ENCODE results near the gene B4GALT7. TPM values are rescaled to one million over a fixed set of nuclear protein-coding genes. Genes with fewer than 3 reads are reported as not detected.

B4GALT7 gene
- total RNA-seq, 1 experiment from 2014 or later: 15.0 TPM

DNA sequence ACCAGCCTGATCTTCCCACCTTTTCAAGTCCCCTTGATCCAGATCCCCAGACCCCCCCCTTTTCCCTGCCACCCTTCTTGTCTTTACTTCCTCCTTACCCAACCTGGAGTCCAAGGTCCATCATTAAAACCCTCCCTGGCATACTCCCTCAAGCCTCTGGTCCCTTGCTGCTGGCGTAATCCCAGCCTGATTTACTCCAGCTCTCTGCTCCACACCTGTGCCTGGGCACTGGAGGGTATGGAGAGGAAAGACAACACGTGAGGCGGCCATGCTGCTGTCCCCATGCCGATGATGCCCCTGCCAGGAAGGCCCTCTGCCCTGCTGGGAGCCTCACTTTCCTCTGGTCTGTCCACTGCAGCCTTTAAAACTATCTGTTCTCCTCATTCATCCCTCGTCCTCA lies 5.1 kb downstream of the B4GALT7 start:
- ChIA-PET CTCF (no interaction called here), POLR2A (ENCODE audit: low non-redundant PET) (no interaction called here)
- no peaks in the 10 kb centered on the region for H3K27me3 ChIP-seq (replicated peaks; ENCODE audit: insufficient read depth, low read depth, low read length, poor library complexity)
- H3K27ac ChIP-seq (ENCODE audit: low read depth, low read length, poor library complexity, severe bottlenecking): no peak overlapping the region
- no peaks in the 10 kb centered on the region for H3K36me3 ChIP-seq (ENCODE audit: insufficient read depth, low read length, poor library complexity, severe bottlenecking)
- H3K4me3 ChIP-seq (ENCODE audit: low read depth, low read length, poor library complexity, severe bottlenecking): no peak overlapping the region
- DNase-seq (ENCODE audit: low spot score): no peak
- intact Hi-C loops (cut with micrococcal nuclease; ENCODE audit: unreplicated experiment): no loop called here
- H3K4me1 ChIP-seq (ENCODE audit: insufficient read depth, low read length, poor library complexity, severe bottlenecking): peaks cover 10% of the 10 kb centered on the region
- no TSS peak for BruUV-seq (replicated peaks)
- TF ChIP-seq, protein P1, sequence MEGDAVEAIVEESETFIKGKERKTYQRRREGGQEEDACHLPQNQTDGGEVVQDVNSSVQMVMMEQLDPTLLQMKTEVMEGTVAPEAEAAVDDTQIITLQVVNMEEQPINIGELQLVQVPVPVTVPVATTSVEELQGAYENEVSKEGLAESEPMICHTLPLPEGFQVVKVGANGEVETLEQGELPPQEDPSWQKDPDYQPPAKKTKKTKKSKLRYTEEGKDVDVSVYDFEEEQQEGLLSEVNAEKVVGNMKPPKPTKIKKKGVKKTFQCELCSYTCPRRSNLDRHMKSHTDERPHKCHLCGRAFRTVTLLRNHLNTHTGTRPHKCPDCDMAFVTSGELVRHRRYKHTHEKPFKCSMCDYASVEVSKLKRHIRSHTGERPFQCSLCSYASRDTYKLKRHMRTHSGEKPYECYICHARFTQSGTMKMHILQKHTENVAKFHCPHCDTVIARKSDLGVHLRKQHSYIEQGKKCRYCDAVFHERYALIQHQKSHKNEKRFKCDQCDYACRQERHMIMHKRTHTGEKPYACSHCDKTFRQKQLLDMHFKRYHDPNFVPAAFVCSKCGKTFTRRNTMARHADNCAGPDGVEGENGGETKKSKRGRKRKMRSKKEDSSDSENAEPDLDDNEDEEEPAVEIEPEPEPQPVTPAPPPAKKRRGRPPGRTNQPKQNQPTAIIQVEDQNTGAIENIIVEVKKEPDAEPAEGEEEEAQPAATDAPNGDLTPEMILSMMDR (conservative IDR thresholded peaks at IDR 0.05; ENCODE audit: low read depth, low read length): no peak
- TF ChIP-seq EZH2 (IDR thresholded peaks at IDR 0.05; ENCODE audit: borderline replicate concordance, low read depth, low read length, poor library complexity, severe bottlenecking): no peak
- H3K9me3 ChIP-seq (ENCODE audit: low read depth, low read length, poor library complexity, severe bottlenecking): no peaks in the 10 kb centered on the region

DNA sequence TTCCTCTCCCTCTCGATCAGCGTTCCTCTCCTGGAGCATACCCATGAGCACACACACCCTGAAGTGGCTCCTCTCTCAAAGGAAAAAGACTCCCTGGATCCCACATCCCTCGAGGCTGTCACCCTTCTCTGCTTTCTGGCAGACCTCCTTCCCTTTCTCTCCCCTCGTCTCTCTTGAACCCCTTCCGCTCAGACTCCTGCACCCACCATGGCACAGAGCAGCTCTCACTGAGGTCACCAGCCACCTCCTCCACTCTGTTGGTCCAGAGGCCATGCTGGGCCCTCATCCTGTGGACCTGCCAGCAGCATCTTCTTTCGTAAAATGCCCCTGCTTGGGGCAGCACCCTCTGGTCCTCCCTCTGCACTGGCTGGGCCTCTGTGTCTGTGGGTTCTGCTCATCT lies 5.7 kb downstream of the B4GALT7 start:
- Histone ChIP-seq H3K36me3 (ENCODE audit: insufficient read depth, low read length, poor library complexity, severe bottlenecking) (no peaks in the 10 kb centered on the region), H3K27me3 (replicated peaks; ENCODE audit: insufficient read depth, low read depth, low read length, poor library complexity) (no peaks in the 10 kb centered on the region), H3K4me3 (ENCODE audit: low read depth, low read length, poor library complexity, severe bottlenecking) (no peak overlapping the region), H3K4me1 (ENCODE audit: insufficient read depth, low read length, poor library complexity, severe bottlenecking) (peaks cover 9% of the 10 kb centered on the region), H3K27ac (ENCODE audit: low read depth, low read length, poor library complexity, severe bottlenecking) (no peak overlapping the region), H3K9me3 (ENCODE audit: low read depth, low read length, poor library complexity, severe bottlenecking) (no peaks in the 10 kb centered on the region)
- TF ChIP-seq EZH2 (IDR thresholded peaks at IDR 0.05; ENCODE audit: borderline replicate concordance, low read depth, low read length, poor library complexity, severe bottlenecking): no peak
- TF ChIP-seq, protein P1 (conservative IDR thresholded peaks at IDR 0.05; ENCODE audit: low read depth, low read length): no peak
- DNase-seq (ENCODE audit: low spot score): no peak
- no TSS peak for BruUV-seq (replicated peaks)
- intact Hi-C loops (cut with micrococcal nuclease; ENCODE audit: unreplicated experiment): no loop called here
- POLR2A ChIA-PET (ENCODE audit: low non-redundant PET): no interaction called here
- CTCF ChIA-PET: no interaction called here

DNA sequence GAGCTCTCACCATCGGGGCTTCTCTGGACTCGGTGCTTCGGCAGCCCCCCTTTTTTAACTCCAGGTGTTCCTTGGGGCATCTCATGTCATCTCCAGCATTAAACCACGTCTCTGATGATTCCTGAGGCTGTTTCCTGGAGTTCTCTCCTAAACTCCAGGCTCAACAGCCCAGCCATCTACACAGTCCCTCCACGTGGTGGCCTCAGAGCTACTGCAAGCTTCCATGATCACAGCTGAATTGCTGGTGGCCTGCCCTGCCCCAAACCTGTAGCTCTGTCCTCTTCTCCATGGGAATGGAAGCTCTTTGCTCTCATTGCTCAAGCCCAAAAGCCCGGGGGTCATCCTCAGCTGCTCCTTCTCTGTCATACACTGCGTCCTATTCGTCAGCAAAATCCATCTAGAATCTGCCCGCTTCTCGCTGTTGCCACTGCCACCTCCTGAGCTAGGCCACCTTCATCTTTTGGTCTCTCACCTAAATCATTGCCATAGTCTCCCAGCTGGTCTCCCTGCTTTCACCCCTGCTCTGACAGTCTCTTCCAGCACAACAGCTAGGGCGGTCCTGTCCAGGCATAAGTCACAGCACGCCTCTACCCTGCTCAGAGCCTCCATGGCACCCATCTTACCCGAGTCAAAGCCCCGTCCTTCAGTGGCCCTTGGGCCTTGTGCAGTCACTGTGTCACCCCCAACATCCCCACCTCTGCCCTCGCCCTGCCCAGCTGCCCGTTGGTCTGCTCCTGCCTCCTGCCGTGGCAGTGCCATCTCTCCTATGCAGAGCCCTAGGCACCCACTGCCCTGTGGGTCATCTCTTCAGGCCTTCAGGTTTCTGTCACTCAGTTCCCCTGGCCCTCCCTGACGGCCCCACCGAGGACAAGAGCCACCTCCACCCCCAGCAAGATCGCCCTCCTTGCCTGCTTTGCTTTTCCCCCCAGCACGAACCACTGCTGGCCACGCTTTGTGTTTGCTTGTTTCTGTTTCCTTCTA lies 6.4 kb downstream of the B4GALT7 start:
- Histone ChIP-seq H3K4me1 (ENCODE audit: insufficient read depth, low read length, poor library complexity, severe bottlenecking) (peaks cover 4% of the 10 kb centered on the region), H3K4me3 (ENCODE audit: low read depth, low read length, poor library complexity, severe bottlenecking) (no peak overlapping the region), H3K27me3 (replicated peaks; ENCODE audit: insufficient read depth, low read depth, low read length, poor library complexity) (no peaks in the 10 kb centered on the region), H3K9me3 (ENCODE audit: low read depth, low read length, poor library complexity, severe bottlenecking) (no peaks in the 10 kb centered on the region), H3K27ac (ENCODE audit: low read depth, low read length, poor library complexity, severe bottlenecking) (no peak overlapping the region), H3K36me3 (ENCODE audit: insufficient read depth, low read length, poor library complexity, severe bottlenecking) (no peaks in the 10 kb centered on the region)
- intact Hi-C loops (cut with micrococcal nuclease; ENCODE audit: unreplicated experiment): no loop called here
- DNase-seq (ENCODE audit: low spot score): no peak
- CTCF ChIA-PET: no interaction called here
- POLR2A ChIA-PET (ENCODE audit: low non-redundant PET): no interaction called here
- BruUV-seq (replicated peaks): no TSS peak
- TF ChIP-seq, protein P1 (conservative IDR thresholded peaks at IDR 0.05; ENCODE audit: low read depth, low read length): no peak
- TF ChIP-seq EZH2 (IDR thresholded peaks at IDR 0.05; ENCODE audit: borderline replicate concordance, low read depth, low read length, poor library complexity, severe bottlenecking): no peak
